HEK293 (cell line): Measurements from ENCODE around the gene TNFRSF6B.
A peak's percentile ranks its signal among the peaks of the same experiment; 100 is the strongest.

ENCODE experiments used
- CTCF ChIA-PET: fragments of 350-600 bp; formaldehyde crosslinking; extraction: SDS; loops from one replicate; lab custom pipeline; 2021; ENCODE audit warnings: antibody characterized with exemption; lab: Yijun Ruan, JAX
- POLR2A ChIA-PET: fragments of 300-600 bp; formaldehyde crosslinking; extraction: SDS; loops from one replicate; lab custom pipeline; 2020; ENCODE audit warnings: antibody characterized with exemption, inconsistent platforms; lab: Yijun Ruan, JAX
- H3K27ac ChIP-seq: fragments of 200-500 bp; sonication (Bioruptor generic); 2 replicates; pipeline ENCODE4 v1.5.1; 2014; ENCODE audit warnings: low read depth, low read length, control low read depth, inconsistent platforms; ENCODE audit errors: extremely low read depth
- H3K36me3 ChIP-seq, 2 experiments: fragments of 200-500 bp in 1 of 2; sonication (Bioruptor generic) in 1 of 2; 1 replicate in 1 of 2; 2 replicates in 1 of 2; pipeline ENCODE4 v1.5.1; 2014 to 2017; ENCODE audit warnings: inconsistent platforms in 2 of 2, low read length in 2 of 2; ENCODE audit not compliant: control insufficient read depth in 2 of 2, insufficient read depth in 1 of 2
- H3K4me1 ChIP-seq: fragments of 200-500 bp; sonication (Bioruptor generic); 2 replicates; pipeline ENCODE4 v1.5.1; 2014; ENCODE audit warnings: mild to moderate bottlenecking, low read length, inconsistent platforms; ENCODE audit not compliant: control insufficient read depth, insufficient read depth
- H3K4me3 ChIP-seq: 2 replicates; pipeline ENCODE4 v1.5.1; 2011; ENCODE audit warnings: low read depth, mild to moderate bottlenecking, control low read depth, low read length, moderate library complexity
- H3K9me3 ChIP-seq: fragments of 200-500 bp; sonication (Bioruptor generic); 2 replicates; pipeline ENCODE4 v1.5.1; 2014; ENCODE audit warnings: low read depth, low read length, inconsistent platforms; ENCODE audit not compliant: control insufficient read depth, insufficient read depth
- ATF2 ChIP-seq: fragments of 450-650 bp; formaldehyde crosslinking; IDR thresholded peaks from 2 replicates; pipeline ENCODE4 v1.5.1; 2016; ENCODE audit warnings: missing biosample characterization, missing genetic modification characterization, low read depth
- FEZF1 ChIP-seq: fragments of 450-650 bp; formaldehyde crosslinking; IDR thresholded peaks from 2 replicates; pipeline ENCODE4 v1.5.1; 2016; ENCODE audit warnings: missing biosample characterization, missing genetic modification characterization
- HIC1 ChIP-seq: fragments of 450-650 bp; formaldehyde crosslinking; IDR thresholded peaks from 2 replicates; pipeline ENCODE4 v1.5.1; 2016; ENCODE audit warnings: missing biosample characterization, missing genetic modification characterization
- HOXC10 ChIP-seq: sonication (generic); formaldehyde crosslinking; IDR thresholded peaks from 2 replicates; pipeline ENCODE4 v1.8.1; 2023; ENCODE audit warnings: mild to moderate bottlenecking, missing genetic modification reagents
- KLF17 ChIP-seq: fragments of 450-650 bp; formaldehyde crosslinking; IDR thresholded peaks from 2 replicates; pipeline ENCODE4 v1.5.1; 2016; ENCODE audit warnings: missing biosample characterization, missing genetic modification characterization
- PATZ1 ChIP-seq: fragments of 450-650 bp; formaldehyde crosslinking; IDR thresholded peaks from 2 replicates; pipeline ENCODE4 v1.5.1; 2016; ENCODE audit warnings: missing biosample characterization, missing genetic modification characterization
- PRDM10 ChIP-seq: fragments of 450-650 bp; formaldehyde crosslinking; IDR thresholded peaks from 2 replicates; pipeline ENCODE4 v1.5.1; 2016; ENCODE audit warnings: missing biosample characterization, missing genetic modification characterization
- RBAK ChIP-seq: fragments of 450-650 bp; formaldehyde crosslinking; IDR thresholded peaks from 2 replicates; pipeline ENCODE4 v1.5.1; 2016; ENCODE audit warnings: missing biosample characterization, missing genetic modification characterization
- ZBTB1 ChIP-seq: fragments of 450-650 bp; formaldehyde crosslinking; IDR thresholded peaks from 2 replicates; pipeline ENCODE4 v1.5.1; 2016; ENCODE audit warnings: missing biosample characterization, missing genetic modification characterization
- ZBTB44 ChIP-seq: fragments of 450-650 bp; IDR thresholded peaks from 2 replicates; pipeline ENCODE4 v1.5.1; 2018; ENCODE audit warnings: missing biosample characterization, mild to moderate bottlenecking, missing genetic modification characterization
- ZFP37 ChIP-seq: fragments of 450-650 bp; formaldehyde crosslinking; IDR thresholded peaks from 2 replicates; pipeline ENCODE4 v1.5.1; 2016; ENCODE audit warnings: missing biosample characterization, missing genetic modification characterization
- ZNF146 ChIP-seq: fragments of 450-650 bp; formaldehyde crosslinking; IDR thresholded peaks from 2 replicates; pipeline ENCODE4 v1.5.1; 2016; ENCODE audit warnings: missing biosample characterization, missing genetic modification characterization
- ZNF175 ChIP-seq: fragments of 450-650 bp; formaldehyde crosslinking; IDR thresholded peaks from 2 replicates; pipeline ENCODE4 v1.5.1; 2016; ENCODE audit warnings: missing biosample characterization, missing genetic modification characterization
- ZNF19 ChIP-seq: fragments of 450-650 bp; formaldehyde crosslinking; IDR thresholded peaks from 2 replicates; pipeline ENCODE4; 2016; ENCODE audit warnings: missing biosample characterization, missing genetic modification characterization, low read depth
- ZNF223 ChIP-seq: fragments of 450-650 bp; formaldehyde crosslinking; IDR thresholded peaks from 2 replicates; pipeline ENCODE4 v1.5.1; 2016; ENCODE audit warnings: missing biosample characterization, missing genetic modification characterization
- ZNF302 ChIP-seq: fragments of 450-650 bp; formaldehyde crosslinking; IDR thresholded peaks from 2 replicates; pipeline ENCODE4 v1.5.1; 2016; ENCODE audit warnings: missing biosample characterization, missing genetic modification characterization, low read depth
- ZNF341 ChIP-seq: fragments of 450-650 bp; formaldehyde crosslinking; IDR thresholded peaks from 2 replicates; pipeline ENCODE4; 2016; ENCODE audit warnings: low read depth, missing biosample characterization, missing genetic modification characterization
- ZNF394 ChIP-seq: fragments of 450-650 bp; formaldehyde crosslinking; IDR thresholded peaks from 2 replicates; pipeline ENCODE4 v1.5.1; 2016; ENCODE audit warnings: missing biosample characterization, missing genetic modification characterization, mild to moderate bottlenecking, moderate library complexity, borderline replicate concordance
- ZNF426 ChIP-seq: fragments of 450-650 bp; formaldehyde crosslinking; IDR thresholded peaks from 2 replicates; pipeline ENCODE4 v1.5.1; 2017; ENCODE audit warnings: missing biosample characterization, missing genetic modification characterization, mild to moderate bottlenecking, inconsistent platforms, moderate library complexity
- ZNF433 ChIP-seq: fragments of 450-650 bp; formaldehyde crosslinking; IDR thresholded peaks from 2 replicates; pipeline ENCODE4 v1.5.1; 2016; ENCODE audit warnings: missing biosample characterization, missing genetic modification characterization, low read depth
- ZNF510 ChIP-seq: fragments of 450-650 bp; formaldehyde crosslinking; IDR thresholded peaks from 2 replicates; pipeline ENCODE4 v1.5.1; 2018; ENCODE audit warnings: mild to moderate bottlenecking, missing genetic modification characterization, missing biosample characterization; ENCODE audit not compliant: insufficient replicate concordance
- ZNF558 ChIP-seq: fragments of 450-650 bp; formaldehyde crosslinking; IDR thresholded peaks from 2 replicates; pipeline ENCODE4 v1.5.1; 2016; ENCODE audit warnings: missing biosample characterization, missing genetic modification characterization
- ZNF654 ChIP-seq: fragments of 450-650 bp; formaldehyde crosslinking; IDR thresholded peaks from 2 replicates; pipeline ENCODE4 v1.5.1; 2016; ENCODE audit warnings: low read depth, missing biosample characterization, missing genetic modification characterization
- ZNF707 ChIP-seq: fragments of 450-650 bp; formaldehyde crosslinking; IDR thresholded peaks from 2 replicates; pipeline ENCODE4 v1.5.1; 2016; ENCODE audit warnings: missing biosample characterization, missing genetic modification characterization

Gene TNFRSF6B

GRCh38 chr20:63656451-63656850 lies 40.0 kb upstream of the TNFRSF6B start (continued):
- TF ChIP-seq ZNF302 (tag by site-specific recombination) (no peak), ZNF558 (tag by site-specific recombination) (no peak), ZFP37 (tag by site-specific recombination) (no peak), RBAK (tag by site-specific recombination) (no peak)

GRCh38 chr20:63657260-63657936 lies 39.1 kb upstream of the TNFRSF6B start:
- Histone ChIP-seq H3K4me3 (peak overlapping the region; percentile 93), H3K4me1 (no peaks in the 10 kb centered on the region), H3K36me3 (peaks cover 0 to 22% of the 10 kb centered on the region in 2 experiments; a peak in 1 of 3 replicates), H3K9me3 (no peaks in the 10 kb centered on the region), H3K27ac (peak overlapping the region; percentile 81)
- ChIA-PET CTCF (no interaction called here), POLR2A (interaction anchor here (1.1 to 1.7 kb wide), 8 partner anchors 9 to 50 kb away, joined by 3 to 15 read pairs (median 6); partner anchors contain the start of genes ARFRP1, GMEB2 and ZGPAT)
- TF ChIP-seq KLF17 (tag by site-specific recombination) (no peak), HOXC10 (no peak), FEZF1 (tag by site-specific recombination) (no peak), ZNF175 (tag by site-specific recombination) (no peak), ZNF394 (no peak), PATZ1 (tag by site-specific recombination) (0 out of 2 replicates have a peak, but pooled peaks have one; percentile 9), ZBTB44 (no peak), ZNF654 (tag by site-specific recombination) (no peak), ZNF433 (tag by site-specific recombination) (no peak), ZNF707 (no peak), ZNF19 (no peak), ZNF426 (tag by site-specific recombination) (no peak), ZBTB1 (no peak), ZNF223 (no peak), ZNF146 (tag by site-specific recombination) (no peak), PRDM10 (tag by site-specific recombination) (peak; percentile 95), ATF2 (tag by site-specific recombination) (no peak), HIC1 (peak; percentile 41; the same call in 1 of the 2 replicates), ZNF510 (no peak), ZNF341 (tag by site-specific recombination) (peak; percentile 94)
